PC-9 (cell line): ENCODE measurements around the gene OBSCN. TPM values are rescaled to one million over a fixed set of nuclear protein-coding genes. Genes with fewer than 3 reads are reported as not detected.
A peak's percentile ranks its signal among the peaks of the same experiment; 100 is the strongest.

Source experiments
- BruUV-seq: library from RNA; stranded (reverse); fragments of 400-500 nt; replicated peaks from 2 replicates; lab custom pipeline; 2021; lab: Mats Ljungman, UMichigan
- CTCF ChIA-PET: fragments of 300-600 bp; sonication (Branson Sonifier 250); formaldehyde crosslinking; loops from one replicate; lab custom pipeline; 2022; ENCODE audit warnings: antibody characterized with exemption; lab: Charles Lee
- POLR2A ChIA-PET: fragments of 300-600 bp; sonication (Branson Sonifier 250); formaldehyde crosslinking; loops from one replicate; lab custom pipeline; 2022; ENCODE audit warnings: antibody characterized with exemption; ENCODE audit not compliant: unreplicated experiment; lab: Charles Lee
- DNase-seq, 2 experiments: peaks; one replicate each; pipeline versions ENCODE4 v3.0.0 to v3.0.0-alpha.2; 2015 to 2022; ENCODE audit warnings: mixed read lengths in 1 of 2
- H2AFZ ChIP-seq: fragments of 200-600 bp; sonication (generic); 2 replicates; pipeline ENCODE4 v1.8.1; 2017; ENCODE audit warnings: antibody characterized with exemption
- H3F3A ChIP-seq: fragments of 200-600 bp; sonication (generic); 2 replicates; pipeline ENCODE4 v1.8.1; 2017; ENCODE audit warnings: antibody characterized with exemption, mild to moderate bottlenecking, low read depth; ENCODE audit not compliant: insufficient read depth
- H3K27ac ChIP-seq: fragments of 200-600 bp; sonication (generic); 2 replicates; pipeline ENCODE4 v1.6.1; 2016; ENCODE audit warnings: mixed run types
- H3K27me3 ChIP-seq: fragments of 200-600 bp; sonication (generic); 2 replicates; pipeline ENCODE4 v1.6.1; 2016; ENCODE audit warnings: low read depth, mixed run types; ENCODE audit not compliant: insufficient read depth
- H3K36me3 ChIP-seq: fragments of 200-600 bp; sonication (generic); 2 replicates; pipeline ENCODE4 v1.6.1; 2016; ENCODE audit warnings: low read depth, mixed run types
- H3K4me1 ChIP-seq: fragments of 200-600 bp; sonication (generic); replicated peaks from 2 replicates; pipeline ENCODE4 v1.6.1; 2016; ENCODE audit warnings: mixed run types; ENCODE audit not compliant: insufficient read depth
- H3K4me2 ChIP-seq: fragments of 200-600 bp; sonication (generic); 2 replicates; pipeline ENCODE4 v1.6.1; 2017; ENCODE audit warnings: mixed run types
- H3K4me3 ChIP-seq: fragments of 200-600 bp; sonication (generic); 2 replicates; pipeline ENCODE4 v1.6.1; 2016; ENCODE audit warnings: mixed run types
- H3K79me2 ChIP-seq: fragments of 200-600 bp; sonication (generic); 2 replicates; pipeline ENCODE4 v1.6.1; 2017; ENCODE audit warnings: low read depth, mixed run types
- H3K9me2 ChIP-seq: fragments of 200-600 bp; sonication (generic); 2 replicates; pipeline ENCODE4 v1.8.1; 2017; ENCODE audit warnings: mild to moderate bottlenecking; ENCODE audit not compliant: insufficient read depth
- H3K9me3 ChIP-seq: fragments of 200-600 bp; sonication (generic); 2 replicates; pipeline ENCODE4 v1.8.1; 2016; ENCODE audit warnings: low read depth; ENCODE audit not compliant: insufficient read depth
- H4K20me1 ChIP-seq: fragments of 200-600 bp; sonication (generic); 2 replicates; pipeline ENCODE4 v1.8.1; 2017; ENCODE audit not compliant: insufficient read depth
- EZH2 ChIP-seq: fragments of 200-600 bp; sonication (generic); IDR thresholded peaks from 2 replicates; pipeline ENCODE4 v1.8.0; 2017; ENCODE audit warnings: antibody characterized with exemption, low read depth
- intact Hi-C: fragments of 100-400 bp; cut with micrococcal nuclease; formaldehyde crosslinking; loops from one replicate; pipeline ENCODE4 v1.10.0; 2022; ENCODE audit not compliant: unreplicated experiment
- total RNA-seq: library from RNA; stranded (reverse); gene quantifications from 2 replicates; pipeline ENCODE4 v1.2.3, GENCODE V29; 2021
- TF ChIP-seq, protein P1 (sequence below): fragments of 200-600 bp; sonication (generic); conservative IDR thresholded peaks from 2 replicates; pipeline ENCODE4 v1.6.1; 2017; ENCODE audit warnings: mixed run types, antibody characterized with exemption, mild to moderate bottlenecking, moderate library complexity

Gene OBSCN
- total RNA-seq, 1 experiment from 2014 or later, result 62.9 TPM

DNA sequence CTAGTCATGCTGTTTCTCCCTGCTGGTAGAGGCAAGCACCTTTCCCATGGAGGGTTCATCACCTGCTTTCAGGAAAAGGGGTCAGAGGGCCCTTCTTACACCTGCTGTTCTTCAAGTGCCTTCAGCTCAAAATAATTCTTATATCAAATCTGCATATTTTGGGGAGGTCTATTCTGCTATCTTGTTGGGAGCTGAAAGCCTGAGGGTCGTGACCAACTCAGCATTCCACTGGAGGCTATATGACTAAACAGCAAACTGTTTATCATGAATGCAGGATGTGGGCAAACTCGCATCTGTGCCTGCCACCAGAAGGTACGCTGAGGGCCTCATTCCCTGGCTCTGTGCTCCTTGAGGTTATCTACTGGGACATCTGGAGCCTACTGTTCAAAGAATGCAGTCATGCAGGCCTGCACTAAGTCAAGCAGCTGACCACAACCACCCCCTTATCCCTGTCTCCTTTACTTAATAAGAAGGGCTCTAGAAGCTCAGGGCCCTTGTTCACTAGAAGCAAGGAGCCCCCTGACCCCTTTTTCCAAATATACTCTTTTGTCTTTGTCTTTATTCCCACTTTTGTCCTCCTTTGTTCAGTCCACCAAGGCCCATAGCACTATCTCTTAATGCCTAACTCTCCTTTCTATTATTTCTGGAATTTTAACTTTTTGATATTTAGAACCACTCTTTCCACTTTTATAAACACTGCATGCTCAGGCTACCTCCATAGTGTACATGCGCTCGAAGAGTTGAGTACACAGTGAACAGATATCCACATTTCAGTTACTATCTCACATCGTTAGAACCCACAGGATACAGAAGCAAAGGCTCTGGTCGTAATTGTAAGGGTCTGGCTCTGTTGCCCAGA is 213.4 kb downstream of the OBSCN start:
- Histone ChIP-seq H3K4me1 (peaks cover 60% of the 10 kb centered on the region), H3K27me3 (no peaks in the 10 kb centered on the region), H3F3A (peaks cover 25% of the 10 kb centered on the region), H3K9me2 (no peaks in the 10 kb centered on the region), H3K4me3 (no peak overlapping the region), H3K36me3 (no peaks in the 10 kb centered on the region), H4K20me1 (no peaks in the 10 kb centered on the region), H3K4me2 (peak overlapping the region; percentile 33), H3K27ac (peak overlapping the region; percentile 87), H3K9me3 (no peaks in the 10 kb centered on the region), H3K79me2 (no peaks in the 10 kb centered on the region; the same call in 1 of the 2 replicates), H2AFZ (no peak overlapping the region)
- BruUV-seq, result no TSS peak
- ChIA-PET CTCF (no interaction called here), POLR2A (interaction anchor here (0.6 kb wide), 1 partner anchor 19 kb away, joined by 3 read pairs; no protein-coding TSS in a partner anchor)
- intact Hi-C loops, result no loop called here
- peak; percentile 52 to 92 for DNase-seq
- no peak for TF ChIP-seq EZH2
- TF ChIP-seq, protein P1, sequence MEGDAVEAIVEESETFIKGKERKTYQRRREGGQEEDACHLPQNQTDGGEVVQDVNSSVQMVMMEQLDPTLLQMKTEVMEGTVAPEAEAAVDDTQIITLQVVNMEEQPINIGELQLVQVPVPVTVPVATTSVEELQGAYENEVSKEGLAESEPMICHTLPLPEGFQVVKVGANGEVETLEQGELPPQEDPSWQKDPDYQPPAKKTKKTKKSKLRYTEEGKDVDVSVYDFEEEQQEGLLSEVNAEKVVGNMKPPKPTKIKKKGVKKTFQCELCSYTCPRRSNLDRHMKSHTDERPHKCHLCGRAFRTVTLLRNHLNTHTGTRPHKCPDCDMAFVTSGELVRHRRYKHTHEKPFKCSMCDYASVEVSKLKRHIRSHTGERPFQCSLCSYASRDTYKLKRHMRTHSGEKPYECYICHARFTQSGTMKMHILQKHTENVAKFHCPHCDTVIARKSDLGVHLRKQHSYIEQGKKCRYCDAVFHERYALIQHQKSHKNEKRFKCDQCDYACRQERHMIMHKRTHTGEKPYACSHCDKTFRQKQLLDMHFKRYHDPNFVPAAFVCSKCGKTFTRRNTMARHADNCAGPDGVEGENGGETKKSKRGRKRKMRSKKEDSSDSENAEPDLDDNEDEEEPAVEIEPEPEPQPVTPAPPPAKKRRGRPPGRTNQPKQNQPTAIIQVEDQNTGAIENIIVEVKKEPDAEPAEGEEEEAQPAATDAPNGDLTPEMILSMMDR, result no peak

DNA sequence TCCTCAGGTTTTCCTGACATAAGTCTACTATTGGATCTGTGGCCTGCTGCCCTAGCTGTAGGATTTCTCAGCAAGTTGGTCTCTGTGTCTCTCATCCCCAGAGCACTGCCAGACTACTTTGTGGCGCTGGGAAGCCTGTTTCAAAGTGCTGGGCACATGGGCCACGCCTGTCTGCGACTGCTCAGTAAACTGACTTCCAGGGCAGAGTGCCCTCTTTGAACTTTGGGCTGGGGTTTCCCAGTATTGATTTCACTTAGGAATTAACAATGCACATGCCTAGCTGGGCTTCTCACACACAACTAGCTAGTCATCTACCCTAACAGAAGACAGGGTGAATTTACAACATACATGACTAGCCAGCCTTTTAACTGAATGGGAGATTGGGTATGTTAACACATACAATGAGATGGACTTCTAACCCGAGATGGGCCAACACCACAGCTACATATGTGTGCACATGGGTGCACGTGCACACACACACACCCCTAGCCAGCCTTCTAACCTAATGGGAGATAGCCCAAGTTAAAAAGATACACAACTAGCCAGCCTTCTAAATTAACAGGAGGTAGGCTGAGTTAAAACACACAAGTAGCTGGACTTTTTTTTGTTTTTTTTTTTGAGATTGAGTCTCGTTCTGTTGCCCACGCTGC is 215.7 kb downstream of the OBSCN start:
- H3K4me1 ChIP-seq, result peaks cover 43% of the 10 kb centered on the region
- H4K20me1 ChIP-seq, result no peaks in the 10 kb centered on the region
- no peak for DNase-seq
- H3K4me3 ChIP-seq, result no peak overlapping the region
- no peak overlapping the region for H3K4me2 ChIP-seq
- H2AFZ ChIP-seq, result no peak overlapping the region
- TF ChIP-seq, protein P1, result no peak
- TF ChIP-seq EZH2, result no peak
- BruUV-seq, result no TSS peak
- CTCF ChIA-PET, result no interaction called here
- POLR2A ChIA-PET, result no interaction called here
- intact Hi-C loops, result no loop called here
- no peaks in the 10 kb centered on the region for H3K27me3 ChIP-seq
- no peak overlapping the region for H3K27ac ChIP-seq
- H3K9me2 ChIP-seq, result no peaks in the 10 kb centered on the region
- H3F3A ChIP-seq, result peaks cover 25% of the 10 kb centered on the region
- no peaks in the 10 kb centered on the region; the same call in 1 of the 2 replicates for H3K79me2 ChIP-seq
- no peaks in the 10 kb centered on the region for H3K36me3 ChIP-seq
- H3K9me3 ChIP-seq, result no peaks in the 10 kb centered on the region

DNA sequence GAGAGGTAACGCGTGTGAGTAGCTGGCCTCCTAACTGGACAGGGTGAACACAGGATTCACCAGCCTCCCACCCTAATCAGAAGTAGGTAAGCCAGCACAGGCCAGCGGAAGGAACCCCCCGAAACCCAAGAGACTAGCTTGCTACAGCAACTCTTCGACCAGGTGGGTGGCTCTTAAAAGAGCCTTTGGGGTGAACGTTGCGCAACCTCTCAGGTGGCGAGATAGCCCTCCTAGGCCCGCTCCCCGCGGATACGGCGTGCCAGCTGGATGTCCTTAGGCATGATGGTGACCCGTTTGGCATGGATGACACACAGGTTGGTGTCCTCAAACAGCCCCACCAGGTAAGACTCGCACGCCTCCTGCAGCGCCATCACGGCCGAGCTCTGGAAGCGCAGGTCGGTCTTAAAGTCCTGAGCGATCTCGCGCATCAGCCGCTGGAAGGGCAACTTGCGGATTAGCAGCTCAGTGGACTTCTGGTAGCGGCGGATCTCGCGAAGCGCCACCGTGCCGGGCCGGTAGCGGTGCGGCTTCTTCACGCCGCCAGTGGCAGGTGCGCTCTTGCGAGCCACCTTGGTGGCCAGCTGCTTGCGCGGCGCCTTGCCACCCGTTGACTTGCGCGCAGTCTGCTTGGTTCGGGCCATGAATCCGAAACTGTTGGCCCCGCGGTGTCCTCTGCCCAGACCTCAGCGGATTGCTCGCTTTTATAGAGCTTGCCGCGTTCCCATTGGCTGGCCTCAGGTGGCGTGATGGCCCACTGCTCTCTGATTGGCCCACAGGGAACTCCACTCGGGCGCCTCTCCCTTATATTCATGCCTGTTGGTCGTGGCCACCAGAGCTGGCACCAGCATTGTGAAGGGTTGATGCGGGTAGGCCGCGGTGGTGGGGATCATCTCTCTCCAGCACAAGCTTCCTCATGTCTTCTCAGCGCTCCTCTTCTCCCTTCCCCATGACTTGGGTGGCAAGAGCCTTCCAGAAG is 217.1 kb downstream of the OBSCN start:
- POLR2A ChIA-PET, result interaction anchor here (0.6 kb wide), 1 partner anchor 1864 kb away, joined by 6 read pairs; no protein-coding TSS in a partner anchor
- no peaks in the 10 kb centered on the region for H4K20me1 ChIP-seq
- TF ChIP-seq EZH2, result no peak
- TF ChIP-seq, protein P1, result no peak
- no TSS peak for BruUV-seq
- no peak overlapping the region for H3K4me3 ChIP-seq
- H3K9me3 ChIP-seq, result no peaks in the 10 kb centered on the region
- H3K36me3 ChIP-seq, result no peaks in the 10 kb centered on the region
- CTCF ChIA-PET, result no interaction called here
- no peaks in the 10 kb centered on the region for H3K9me2 ChIP-seq
- no peak overlapping the region for H3K4me2 ChIP-seq
- no peaks in the 10 kb centered on the region for H3K79me2 ChIP-seq
- no peaks in the 10 kb centered on the region for H3K27me3 ChIP-seq
- peaks cover 28% of the 10 kb centered on the region for H3K4me1 ChIP-seq
- H2AFZ ChIP-seq, result no peak overlapping the region
- no peak for DNase-seq
- H3F3A ChIP-seq, result peaks cover 20% of the 10 kb centered on the region
- intact Hi-C loops, result no loop called here
- no peak overlapping the region for H3K27ac ChIP-seq
